ENCODE results near the gene BHLHA15. TPM values are rescaled to one million over a fixed set of nuclear protein-coding genes. Genes with fewer than 3 reads are reported as not detected.
A peak's percentile ranks its signal among the peaks of the same experiment; 100 is the strongest.

The BHLHA15 gene
- polyA plus RNA-seq, 10 donors: 0.26 to 0.41 (median 0.37) TPM; not detected in 5

DNA sequence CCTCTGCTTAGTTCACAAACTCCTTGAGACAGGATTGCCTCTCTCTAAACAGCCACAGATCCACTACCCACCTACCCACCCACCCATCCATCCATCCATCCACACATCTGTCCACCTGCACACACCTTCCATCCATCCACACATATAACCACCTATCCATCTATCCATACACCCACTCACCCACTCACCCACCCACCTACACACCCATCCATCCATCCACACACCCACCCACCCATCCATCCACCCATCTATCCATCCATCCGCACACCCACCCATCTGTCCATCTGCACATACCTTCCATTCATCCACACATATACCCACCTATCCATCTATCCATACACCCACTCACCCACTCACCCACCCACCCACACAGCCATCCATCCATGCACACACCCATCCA, 31.1 kb downstream of the BHLHA15 start:
- no peak for DNase-seq

DNA sequence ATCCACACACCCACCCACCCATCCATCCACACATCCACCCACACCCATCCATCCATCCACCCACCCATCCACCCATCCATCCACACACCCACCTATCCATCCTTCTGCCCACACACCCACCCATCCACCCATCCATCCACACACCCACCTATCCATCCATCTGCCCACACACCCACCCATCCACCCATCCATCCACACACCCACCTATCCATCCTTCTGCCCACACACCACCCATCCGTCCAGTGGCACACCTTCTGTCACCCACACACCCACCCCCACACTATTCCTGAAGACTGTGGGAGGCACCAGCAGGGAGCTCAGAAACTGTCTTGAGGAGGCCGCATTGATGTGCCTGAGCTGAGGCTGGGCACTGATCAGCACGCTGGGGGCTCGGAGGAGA, 31.7 kb downstream of the BHLHA15 start:
- no peak for DNase-seq

DNA sequence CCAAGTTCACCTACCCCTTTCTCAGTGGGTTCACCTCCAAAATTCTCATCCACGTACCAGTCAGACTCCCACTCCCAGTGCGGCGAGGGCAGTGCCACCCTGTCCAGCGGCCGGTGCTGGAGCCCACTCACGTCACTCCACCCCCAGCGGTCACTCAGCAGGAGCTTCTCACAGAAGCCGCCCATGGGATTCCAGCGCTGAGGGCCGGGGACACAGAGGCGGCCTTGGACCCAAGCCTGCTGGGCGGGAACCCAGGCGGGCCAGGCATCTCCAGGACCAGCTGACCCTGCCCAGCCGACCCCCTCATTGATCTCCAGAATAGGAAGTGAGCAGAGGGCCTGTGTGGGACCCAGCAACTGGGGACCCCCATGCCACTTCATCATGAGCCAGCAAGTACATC, 33.6 kb downstream of the BHLHA15 start:
- no peak for DNase-seq

DNA sequence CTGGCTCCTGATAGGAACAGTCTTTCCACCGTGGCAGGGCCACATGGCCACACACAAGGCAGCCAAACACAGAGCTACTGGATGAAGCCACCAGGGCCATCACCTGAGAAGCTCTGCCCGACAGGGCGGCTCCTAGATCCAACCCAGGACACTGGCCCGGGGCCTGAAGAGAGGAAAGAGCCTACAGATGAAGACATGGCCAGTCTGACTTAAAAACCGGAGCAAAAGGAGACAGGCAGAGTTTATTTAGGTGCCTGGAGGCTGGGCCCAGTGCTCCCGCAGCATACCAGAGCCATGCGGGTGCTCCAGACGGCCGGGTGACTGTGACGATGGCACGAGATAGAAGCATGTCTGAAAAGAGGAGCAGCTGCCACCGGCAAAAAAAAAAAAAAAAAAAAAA, 36.9 kb downstream of the BHLHA15 start:
- DNase-seq: no peak

DNA sequence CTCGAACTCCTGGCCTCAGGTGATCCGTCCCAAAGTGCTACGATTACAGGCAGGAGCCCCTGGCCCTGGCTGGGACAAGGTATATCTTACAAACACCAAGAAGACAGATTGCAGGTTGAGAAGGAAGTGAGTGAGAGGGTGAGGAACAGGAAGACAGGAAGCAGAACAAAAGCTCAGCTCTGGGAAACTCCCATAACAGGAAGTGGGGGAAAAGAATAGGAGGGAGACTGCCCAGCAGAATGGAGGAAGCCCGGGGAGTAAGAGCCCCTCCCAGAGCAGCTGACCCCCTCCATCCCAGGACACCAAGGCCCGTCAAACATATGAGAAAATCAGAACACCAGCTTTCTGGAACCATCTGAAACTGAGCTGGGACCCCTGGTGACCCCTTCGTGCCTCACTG, 37.9 kb downstream of the BHLHA15 start:
- DNase-seq: no peak

DNA sequence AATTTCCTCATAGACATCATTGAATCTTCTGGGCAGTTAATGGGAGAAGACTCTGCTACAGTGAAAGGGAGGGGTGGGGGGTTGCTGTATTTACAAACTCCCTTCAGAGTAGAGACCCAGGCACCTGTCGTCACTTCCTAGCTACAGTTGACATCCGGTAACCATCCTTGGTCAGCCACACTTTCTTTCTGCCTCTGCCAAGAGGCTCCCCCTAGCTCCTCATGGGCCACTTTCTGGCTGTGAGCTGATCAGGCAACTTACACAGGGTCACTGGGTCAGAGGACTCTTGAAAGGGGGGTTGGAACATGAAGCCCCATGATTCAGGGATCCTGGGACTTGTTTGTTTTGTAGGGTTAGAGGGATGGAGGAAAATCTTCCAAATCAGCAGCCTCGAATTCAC, 39.5 kb downstream of the BHLHA15 start:
- no peak for DNase-seq

DNA sequence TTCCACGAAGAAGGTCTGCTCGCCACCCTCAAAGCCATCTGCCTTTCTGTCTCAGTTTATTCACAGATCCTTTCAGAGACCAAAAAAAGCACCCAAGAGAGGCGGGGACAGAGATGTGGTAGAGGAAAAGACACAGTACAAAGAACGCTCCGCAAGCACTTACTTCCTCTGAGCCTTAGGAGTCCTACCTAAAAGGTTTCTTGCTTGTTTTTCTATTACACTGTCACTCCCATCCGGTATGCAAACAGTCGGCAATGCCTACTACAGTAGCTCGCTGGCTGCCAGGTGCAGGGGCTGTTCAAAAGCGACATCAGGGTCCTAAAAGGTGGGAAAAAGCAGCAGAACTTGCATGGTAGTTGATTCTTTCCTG, 40.0 kb downstream of the BHLHA15 start:
- DNase-seq: no peak

DNA sequence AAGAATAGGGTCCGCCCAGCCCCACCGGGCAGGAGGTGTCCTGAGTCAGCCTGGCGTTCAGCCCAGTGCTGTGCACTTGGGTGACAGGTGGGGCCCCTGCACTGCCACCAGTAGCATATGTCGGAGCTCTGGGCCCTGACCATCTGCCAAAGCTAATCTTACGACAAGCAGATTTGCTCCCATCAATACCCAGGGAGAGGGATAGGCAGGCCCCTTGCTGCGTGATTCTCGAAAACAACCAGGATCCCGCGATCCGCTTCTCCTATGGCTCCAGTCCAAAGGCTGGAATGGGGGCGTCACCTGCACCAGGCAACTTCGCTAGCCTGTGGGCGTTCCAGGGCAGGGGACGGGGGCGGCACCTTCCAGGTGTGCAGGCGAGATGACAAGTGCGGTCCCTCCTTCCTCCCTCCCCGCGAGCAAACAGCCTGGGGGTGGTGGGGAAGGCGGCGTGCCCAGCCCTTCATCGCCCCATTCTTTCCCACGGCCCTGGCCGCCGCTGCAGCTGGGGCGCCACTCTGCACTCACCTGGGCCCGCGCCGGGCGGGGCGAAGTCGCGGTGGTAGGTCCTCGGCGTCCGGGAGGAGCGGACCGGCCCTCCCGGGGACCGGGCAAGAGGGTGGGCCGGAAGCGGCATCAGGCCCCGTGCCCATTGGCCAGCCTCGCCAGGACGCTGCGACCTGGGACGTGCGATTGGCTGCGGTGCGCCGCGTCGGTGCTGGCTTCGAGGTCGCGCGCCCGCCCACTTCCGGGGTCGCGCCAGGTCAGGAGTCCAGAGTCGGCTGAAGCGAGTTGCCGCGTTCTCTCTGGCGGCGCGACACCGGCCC, 40.6 kb downstream of the BHLHA15 start, which contains the start of gene TECPR1:
TSS of gene TECPR1 (minus strand) at position 632 of the 824 bp plus-strand sequence. CDS start 6,086 bp downstream, outside the sequence.
- peak; percentile 81 to 97 (median 94) for DNase-seq

DNA sequence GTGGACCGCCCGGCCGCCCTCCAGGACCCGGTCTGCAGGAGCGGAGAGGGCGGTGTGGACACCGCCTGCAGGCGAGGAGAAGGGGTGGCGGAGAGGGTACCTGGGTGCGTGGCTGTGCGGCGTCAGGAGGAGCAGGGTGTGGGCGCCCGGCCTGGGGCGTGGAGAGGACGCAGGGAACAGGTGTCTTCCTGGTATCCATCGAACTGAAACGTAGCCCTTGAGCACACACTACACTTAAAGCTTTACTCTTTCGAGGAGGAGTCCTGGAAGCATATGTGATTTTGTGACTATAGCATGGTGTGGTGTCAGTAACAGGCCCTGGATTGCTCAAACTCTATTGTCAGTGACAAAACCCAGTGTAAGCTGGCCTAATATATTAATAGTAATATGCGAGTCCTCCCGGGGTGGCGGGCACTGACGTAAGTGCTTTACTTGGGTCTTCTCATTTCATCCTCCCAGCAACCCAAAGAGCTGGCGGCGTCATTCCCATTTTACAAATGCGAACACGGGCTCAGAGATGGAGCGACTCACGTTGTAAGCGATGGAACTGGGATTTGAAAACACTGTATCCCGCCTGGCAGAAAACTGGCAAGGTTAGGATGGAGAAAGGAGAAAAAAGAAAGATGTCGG, 41.3 kb downstream of the BHLHA15 start:
- DNase-seq: no peak

DNA sequence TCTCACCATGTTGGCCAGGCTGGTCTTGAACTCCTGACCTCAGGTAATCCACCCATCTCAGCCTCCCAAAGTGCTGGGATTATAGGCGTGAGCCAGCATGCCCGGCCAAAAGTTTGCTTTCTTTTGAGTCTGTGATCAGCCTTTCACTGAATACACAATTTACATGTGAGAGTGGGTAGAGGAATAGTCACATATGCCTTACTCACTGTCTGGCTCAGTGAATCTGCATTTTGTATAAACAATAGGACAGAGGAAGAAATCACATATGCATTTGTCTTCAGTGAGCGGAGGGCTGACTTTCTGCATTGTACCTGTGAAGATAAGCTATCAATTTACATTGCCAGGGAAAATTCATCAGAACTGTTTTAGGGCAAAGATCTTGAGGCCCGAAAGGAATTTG, 43.3 kb downstream of the BHLHA15 start:
- DNase-seq: no peak

DNA sequence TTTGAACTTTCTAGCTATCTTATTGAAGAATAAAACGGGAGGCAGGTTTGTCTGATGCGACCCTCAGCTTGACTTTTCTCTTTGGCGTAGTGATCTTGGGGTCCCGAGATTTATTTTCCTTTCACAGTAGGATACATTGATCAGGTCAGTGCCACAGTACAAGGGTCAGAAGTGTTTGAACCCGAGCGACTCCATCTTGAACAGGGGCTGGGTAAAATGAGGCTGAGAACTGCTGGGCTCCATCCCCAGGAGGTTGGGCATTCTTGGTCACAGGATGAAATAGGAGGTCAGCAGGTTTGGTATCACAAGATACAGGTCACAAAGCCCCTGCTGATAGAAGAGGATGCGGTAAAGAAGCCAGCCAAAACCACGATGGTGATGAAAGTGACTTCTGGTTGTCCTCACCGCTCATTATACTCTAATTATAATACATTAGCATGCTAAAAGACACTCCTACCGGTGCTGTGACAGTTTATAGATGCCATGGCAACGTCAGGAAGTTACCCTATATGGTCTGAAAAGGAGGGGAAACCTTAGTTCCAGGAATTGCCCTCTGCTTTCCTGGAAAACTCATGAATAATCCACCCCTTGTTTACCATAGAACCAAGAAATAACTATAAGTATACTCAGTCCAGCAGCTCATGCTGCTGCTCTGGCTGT, 43.8 kb downstream of the BHLHA15 start:
- DNase-seq: no peak

DNA sequence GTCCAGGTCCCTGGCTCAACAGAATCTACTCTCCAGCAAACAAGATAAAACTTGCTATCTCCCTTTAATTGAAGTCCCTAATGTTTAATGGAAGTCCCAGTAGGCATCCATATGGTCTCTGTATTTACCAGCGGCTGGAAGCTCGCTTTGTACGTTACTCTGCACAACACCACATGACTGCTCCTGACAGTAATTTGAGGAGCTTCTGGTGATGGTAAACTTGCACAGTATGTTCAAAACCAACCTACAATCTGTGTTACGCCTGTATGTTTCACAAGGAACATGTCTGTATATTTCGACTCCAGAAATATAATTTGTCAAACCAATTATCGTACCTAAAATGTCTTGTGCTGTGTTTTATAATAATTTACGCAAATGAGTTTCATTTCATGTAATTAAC, 45.2 kb downstream of the BHLHA15 start:
- no peak for DNase-seq

DNA sequence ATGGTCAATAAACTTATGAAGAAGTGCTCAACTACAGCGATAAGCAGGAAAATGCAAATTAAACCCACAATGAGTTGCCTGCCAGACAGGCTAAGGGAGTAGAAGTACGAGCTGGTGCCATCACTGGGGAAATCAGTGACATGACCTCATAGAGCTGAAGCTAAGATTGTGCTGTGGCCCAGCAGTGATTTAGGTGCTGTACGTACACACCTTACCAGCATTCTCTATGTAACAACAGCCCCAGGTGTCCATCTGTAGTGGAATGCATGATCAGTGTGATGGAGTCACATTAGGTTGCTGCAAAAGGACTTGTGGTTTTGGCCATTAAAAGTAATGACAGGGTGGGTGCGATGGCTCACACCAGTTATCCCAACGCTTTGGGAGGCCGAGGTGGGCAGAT, 46.5 kb downstream of the BHLHA15 start:
- DNase-seq: no peak

Other genes with a start within 250 kb of the BHLHA15 start
- gene OCM2, start 221.2 kb upstream of the BHLHA15 start, polyA plus RNA-seq (ENCODE audit: insufficient read length in 10 of 10): under 1 TPM in 1 of 10 donors, not detected in 9; 0.53 TPM
- 1 to 10 TPM; 5.8 to 9.1 (median 7.1) TPM for gene LMTK2, start 104.6 kb upstream of the BHLHA15 start, polyA plus RNA-seq (ENCODE audit: insufficient read length in 10 of 10)
- gene TECPR1, start 40.8 kb downstream of the BHLHA15 start, polyA plus RNA-seq (ENCODE audit: insufficient read length in 10 of 10): 10 to 100 TPM; 12.8 to 22.1 (median 18.9) TPM
- gene BRI3, start 70.2 kb downstream of the BHLHA15 start, polyA plus RNA-seq (ENCODE audit: insufficient read length in 10 of 10): 100 to 1,000 TPM in 1 of 10 donors, 10 to 100 TPM in 9; 74.5 to 100 (median 89.2) TPM
- 1 to 10 TPM; 3.7 to 7.8 (median 6.0) TPM for gene BAIAP2L1, start 189.7 kb downstream of the BHLHA15 start, polyA plus RNA-seq (ENCODE audit: insufficient read length in 10 of 10)

Measured in muscle of back (tissue), 11 donors.